Bronchus fibroblast of lung (primary cell): ENCODE results near the gene PALLD. TPM values are rescaled to one million over a fixed set of nuclear protein-coding genes. Genes with fewer than 3 reads are reported as not detected.

Source experiments
- total RNA-seq: library from RNA; depleted of rRNA; stranded (reverse); fragments of >200 nt; gene quantifications from 2 replicates; pipeline ENCODE4 v1.2.3, GENCODE V29; 2015

PALLD gene
- total RNA-seq = 41.6 and 51.1 TPM in 2 replicates

GRCh38 chr4:168496834-168497233 lies at the start of gene PALLD:
Gene PALLD (plus strand): TSS chr4:168497052.

Other genes with a start within 250 kb of the PALLD start
- gene DDX60, start 178.3 kb upstream of the PALLD start, total RNA-seq = 5.2 and 5.4 TPM in 2 replicates
- gene DDX60L, start 16.6 kb upstream of the PALLD start, total RNA-seq = 4.8 and 6.2 TPM in 2 replicates